Gastroesophageal sphincter (tissue), 4 donors: ENCODE results near the gene SLC12A1. TPM values are rescaled to one million over a fixed set of nuclear protein-coding genes. Genes with fewer than 3 reads are reported as not detected.
A peak's percentile ranks its signal among the peaks of the same experiment; 100 is the strongest.

Experiments used
- ATAC-seq: fragments of 150-250 bp; one replicate; pipeline ENCODE4 v1.9.1; 2016; ENCODE audit warnings: mild to moderate bottlenecking, moderate library complexity
- H3K27ac ChIP-seq, 4 donors: fragments of 200-600 bp; sonication (generic) in 3 of 4; 1 replicate in 3 of 4; 2 replicates in 1 of 4; pipeline ENCODE4 v1.5.1; 2016 to 2019
- H3K27me3 ChIP-seq: fragments of 200-600 bp; sonication (generic); one replicate; pipeline ENCODE4 v1.5.1; 2019
- H3K36me3 ChIP-seq, 2 donors: fragments of 200-600 bp; sonication (generic); one replicate each; pipeline ENCODE4 v1.5.1; 2019; ENCODE audit warnings: control low read depth in 1 of 2
- H3K4me1 ChIP-seq, 3 donors: fragments of 200-600 bp; sonication (generic); 1 replicate in 2 of 3; 2 replicates in 1 of 3; pipeline ENCODE4 v1.5.1; 2016 to 2019; ENCODE audit warnings: control low read depth in 2 of 3
- H3K4me3 ChIP-seq, 2 donors: fragments of 200-600 bp; sonication (generic); one replicate each; pipeline ENCODE4 v1.5.1; 2019; ENCODE audit warnings: mild to moderate bottlenecking in 1 of 2, moderate library complexity in 1 of 2
- H3K9me3 ChIP-seq, 3 donors: fragments of 200-600 bp; sonication (generic); one replicate each; pipeline ENCODE4 v1.5.1; 2017 to 2019; ENCODE audit warnings: control low read depth in 2 of 3
- CTCF ChIP-seq, 4 experiments: fragments of 200-600 bp in 2 of 4; fragments of 450-650 bp in 2 of 4; sonication (generic) in 1 of 4; IDR thresholded peaks; one replicate each; pipeline ENCODE4 v1.5.1; 2017 to 2019; ENCODE audit warnings: antibody characterized with exemption in 4 of 4, mild to moderate bottlenecking in 2 of 4, moderate library complexity in 2 of 4
- EP300 ChIP-seq: sonication (generic); formaldehyde crosslinking; IDR thresholded peaks from one replicate; pipeline ENCODE4 v1.6.1; 2017; ENCODE audit warnings: antibody characterized with exemption, mild to moderate bottlenecking
- POLR2A ChIP-seq, 2 donors: fragments of 450-650 bp; IDR thresholded peaks; one replicate each; pipeline ENCODE4 v1.6.1; 2017; ENCODE audit warnings: antibody characterized with exemption in 2 of 2, mild to moderate bottlenecking in 2 of 2, moderate library complexity in 1 of 2
- POLR2AphosphoS5 ChIP-seq: sonication (generic); formaldehyde crosslinking; IDR thresholded peaks from one replicate; pipeline ENCODE4 v1.6.1; 2017; ENCODE audit warnings: antibody characterized with exemption
- WGBS, 2 donors: methylation state at CpG; one replicate each; pipeline ENCODE4 v1.1.5; 2018; ENCODE audit warnings: low coverage in 1 of 2; 5-methylcytosine and 5-hydroxymethylcytosine counted together
- total RNA-seq, 4 donors: library from RNA; depleted of rRNA; stranded (reverse); fragments of >200 nt; gene quantifications; one replicate each; pipeline ENCODE4 v1.1.0, GENCODE V29; 2016

SLC12A1 gene
- total RNA-seq = not detected

- 100% methylated on average over 1 of the region's 1 CpG for WGBS, 2 donors
- Histone ChIP-seq H3K9me3 (no peaks in the 10 kb centered on the region), H3K27ac (no peak within 1 kb of the TSS), H3K36me3 (no peaks in the 10 kb centered on the region), H3K4me1 (no peaks in the 10 kb centered on the region), H3K4me3 (no peak within 1 kb of the TSS), H3K27me3 (no peaks in the 10 kb centered on the region)
- no peak for TF ChIP-seq POLR2A (IDR thresholded peaks at IDR 0.05)
- TF ChIP-seq CTCF (IDR thresholded peaks at IDR 0.05) = no peak
- TF ChIP-seq POLR2AphosphoS5 = no peak
- no peak for TF ChIP-seq EP300
- no peak for ATAC-seq
Measured at GRCh38 chr15:48205981-48206380, at the start of gene SLC12A1. SLC12A1 (plus strand) TSS chr15:48206302; CDS start chr15:48207720, 1,418 bp downstream.

- Histone ChIP-seq H3K4me3 (no peak overlapping the region), H3K4me1 (peaks cover 0 to 10% (median 0%) of the 10 kb centered on the region in 3 donors), H3K27ac (no peak overlapping the region), H3K36me3 (peaks cover 0 to 19% of the 10 kb centered on the region in 2 donors), H3K27me3 (no peaks in the 10 kb centered on the region), H3K9me3 (no peaks in the 10 kb centered on the region)
- TF ChIP-seq CTCF (IDR thresholded peaks at IDR 0.05) = no peak
- TF ChIP-seq POLR2A (IDR thresholded peaks at IDR 0.05) = no peak
- TF ChIP-seq EP300 = no peak
- TF ChIP-seq POLR2AphosphoS5 = no peak
- 53 to 62% methylated on average over 3 of the region's 3 CpGs for WGBS, 2 donors
- ATAC-seq = no peak
Measured at GRCh38 chr15:48168616-48169015, 37.5 kb upstream of the SLC12A1 start.

GRCh38 chr15:48170981-48171380 lies 35.1 kb upstream of the SLC12A1 start:
- ATAC-seq = no peak
- no peak overlapping the region for H3K4me3 ChIP-seq
- TF ChIP-seq POLR2AphosphoS5 (no peak), POLR2A (IDR thresholded peaks at IDR 0.05) (no peak), CTCF (IDR thresholded peaks at IDR 0.05) (no peak), EP300 (no peak)
- no peaks in the 10 kb centered on the region for H3K36me3 ChIP-seq
- H3K9me3 ChIP-seq = no peaks in the 10 kb centered on the region
- no peak overlapping the region for H3K27ac ChIP-seq
- WGBS, 2 donors = 77 to 85% methylated on average over 1 of the region's 1 CpG
- no peaks in the 10 kb centered on the region for H3K27me3 ChIP-seq
- H3K4me1 ChIP-seq = peaks cover 0 to 17% (median 0%) of the 10 kb centered on the region in 3 donors

- Histone ChIP-seq H3K4me1 (peaks cover 0 to 30% (median 0%) of the 10 kb centered on the region in 3 donors), H3K36me3 (no peaks in the 10 kb centered on the region), H3K9me3 (no peaks in the 10 kb centered on the region), H3K27ac (no peak overlapping the region), H3K4me3 (no peak overlapping the region), H3K27me3 (no peaks in the 10 kb centered on the region)
- no peak for ATAC-seq
- WGBS, 2 donors = 93 to 96% methylated on average over 3 of the region's 3 CpGs
- TF ChIP-seq POLR2AphosphoS5 (no peak), POLR2A (IDR thresholded peaks at IDR 0.05) (no peak), CTCF (IDR thresholded peaks at IDR 0.05) (no peak), EP300 (no peak)
Measured at GRCh38 chr15:48175126-48175525, 31.0 kb upstream of the SLC12A1 start.

GRCh38 chr15:48176112-48176511 lies 30.0 kb upstream of the SLC12A1 start:
- no peaks in the 10 kb centered on the region for H3K27me3 ChIP-seq
- no peak for TF ChIP-seq POLR2A (IDR thresholded peaks at IDR 0.05)
- no peak for TF ChIP-seq CTCF (IDR thresholded peaks at IDR 0.05)
- no peak for TF ChIP-seq EP300
- TF ChIP-seq POLR2AphosphoS5 = no peak
- WGBS, 2 donors = 62 to 65% methylated on average over 4 of the region's 4 CpGs
- H3K9me3 ChIP-seq = no peaks in the 10 kb centered on the region
- H3K27ac ChIP-seq = peak overlapping the region in 3 of 4 donors; percentile 90 to 98 (median 96)
- H3K4me3 ChIP-seq = no peak overlapping the region
- H3K36me3 ChIP-seq = no peaks in the 10 kb centered on the region
- peaks cover 0 to 24% (median 0%) of the 10 kb centered on the region in 3 donors for H3K4me1 ChIP-seq
- no peak for ATAC-seq
